CD4-positive, alpha-beta T cell treated with Interferon gamma for 1 hour (primary cell): Measurements from ENCODE around the gene SCMH1.

Experiments
- DNase-seq: peaks from one replicate; pipeline ENCODE4 v3.0.0-alpha.2; 2020

The SCMH1 gene

GRCh38 chr1:41078193-41078592, 163.9 kb downstream of the SCMH1 start:
- no peak for DNase-seq

- DNase-seq: no peak
Observed at GRCh38 chr1:41073971-41074370, 168.1 kb downstream of the SCMH1 start.

GRCh38 chr1:41072051-41072450, 170.1 kb downstream of the SCMH1 start:
- no peak for DNase-seq

GRCh38 chr1:41056907-41057306, 185.2 kb downstream of the SCMH1 start:
- no peak for DNase-seq

GRCh38 chr1:41053316-41053715, 188.8 kb downstream of the SCMH1 start:
- no peak for DNase-seq

GRCh38 chr1:41051022-41051421, 191.1 kb downstream of the SCMH1 start:
- DNase-seq: no peak

- no peak for DNase-seq
Observed at GRCh38 chr1:41048540-41048939, 193.6 kb downstream of the SCMH1 start.

GRCh38 chr1:41046347-41046775, 195.7 kb downstream of the SCMH1 start:
- DNase-seq: no peak

- no peak for DNase-seq
Observed at GRCh38 chr1:41045740-41046139, 196.4 kb downstream of the SCMH1 start.

- no peak for DNase-seq
Observed at GRCh38 chr1:41044187-41044586, 197.9 kb downstream of the SCMH1 start.

GRCh38 chr1:41041614-41042270, 200.4 kb downstream of the SCMH1 start:
- no peak for DNase-seq

- no peak for DNase-seq
Observed at GRCh38 chr1:41038110-41038509, 204.0 kb downstream of the SCMH1 start.

GRCh38 chr1:41037116-41037903, 204.8 kb downstream of the SCMH1 start:
- DNase-seq: no peak

- no peak for DNase-seq
Observed at GRCh38 chr1:41033272-41033671, 208.8 kb downstream of the SCMH1 start.

GRCh38 chr1:41032147-41032546, 210.0 kb downstream of the SCMH1 start:
- DNase-seq: no peak

- DNase-seq: no peak
Observed at GRCh38 chr1:41030872-41031616, 211.1 kb downstream of the SCMH1 start.

GRCh38 chr1:41028034-41028642, 214.0 kb downstream of the SCMH1 start:
- no peak for DNase-seq

- no peak for DNase-seq
Observed at GRCh38 chr1:41025979-41026819, 215.9 kb downstream of the SCMH1 start.

- no peak for DNase-seq
Observed at GRCh38 chr1:41024953-41025352, 217.2 kb downstream of the SCMH1 start.

GRCh38 chr1:41023279-41023990, 218.7 kb downstream of the SCMH1 start:
- DNase-seq: no peak

- no peak for DNase-seq
Observed at GRCh38 chr1:41022424-41022823, 219.7 kb downstream of the SCMH1 start.
